ENCODE measurements around the gene QPCTL. TPM values are rescaled to one million over a fixed set of nuclear protein-coding genes. Genes with fewer than 3 reads are reported as not detected.

The QPCTL gene
- total and polyA plus RNA-seq, 10 of the 15 experiments (the other 5 are each of a cell fraction or from before 2014, with no cell fraction given): 1.1 to 22.6 (median 11.2) TPM

- no peak for TF ChIP-seq E4F1 (IDR thresholded peaks at IDR 0.05; ENCODE audit: borderline replicate concordance, partially characterized antibody)
- TF ChIP-seq EZH2 (IDR thresholded peaks at IDR 0.05; ENCODE audit: borderline replicate concordance, control insufficient read depth, low read depth, low read length): no peak
- TF ChIP-seq ZBTB11 (CRISPR knock-in tag; IDR thresholded peaks at IDR 0.05): no peak
- TF ChIP-seq BCLAF1 (IDR thresholded peaks at IDR 0.05): no peak
- TF ChIP-seq SMARCA5 (IDR thresholded peaks at IDR 0.05): peak; percentile 73
- no peak for TF ChIP-seq CBX5 (IDR thresholded peaks at IDR 0.05; ENCODE audit: low read depth)
- peak; percentile 94 for TF ChIP-seq CREB1 (IDR thresholded peaks at IDR 0.05; ENCODE audit: low read depth)
- no peak for TF ChIP-seq YBX1 (IDR thresholded peaks at IDR 0.05)
- TF ChIP-seq STAT1 (conservative IDR thresholded peaks at IDR 0.05): no peak; the same call in 1 of the 2 replicates
- TF ChIP-seq, protein P1, sequence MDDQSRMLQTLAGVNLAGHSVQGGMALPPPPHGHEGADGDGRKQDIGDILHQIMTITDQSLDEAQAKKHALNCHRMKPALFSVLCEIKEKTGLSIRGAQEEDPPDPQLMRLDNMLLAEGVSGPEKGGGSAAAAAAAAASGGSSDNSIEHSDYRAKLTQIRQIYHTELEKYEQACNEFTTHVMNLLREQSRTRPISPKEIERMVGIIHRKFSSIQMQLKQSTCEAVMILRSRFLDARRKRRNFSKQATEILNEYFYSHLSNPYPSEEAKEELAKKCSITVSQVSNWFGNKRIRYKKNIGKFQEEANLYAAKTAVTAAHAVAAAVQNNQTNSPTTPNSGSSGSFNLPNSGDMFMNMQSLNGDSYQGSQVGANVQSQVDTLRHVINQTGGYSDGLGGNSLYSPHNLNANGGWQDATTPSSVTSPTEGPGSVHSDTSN (IDR thresholded peaks at IDR 0.05; ENCODE audit: insufficient replicate concordance, low read depth, low read length): peak; percentile 49
- TF ChIP-seq MTA2 (IDR thresholded peaks at IDR 0.05; ENCODE audit: low read depth): no peak
- TF ChIP-seq ZBED1 (IDR thresholded peaks at IDR 0.05; ENCODE audit: borderline replicate concordance): no peak
- TF ChIP-seq SREBF2 (IDR thresholded peaks at IDR 0.05; ENCODE audit: low read length): no peak
- TF ChIP-seq, protein P2, sequence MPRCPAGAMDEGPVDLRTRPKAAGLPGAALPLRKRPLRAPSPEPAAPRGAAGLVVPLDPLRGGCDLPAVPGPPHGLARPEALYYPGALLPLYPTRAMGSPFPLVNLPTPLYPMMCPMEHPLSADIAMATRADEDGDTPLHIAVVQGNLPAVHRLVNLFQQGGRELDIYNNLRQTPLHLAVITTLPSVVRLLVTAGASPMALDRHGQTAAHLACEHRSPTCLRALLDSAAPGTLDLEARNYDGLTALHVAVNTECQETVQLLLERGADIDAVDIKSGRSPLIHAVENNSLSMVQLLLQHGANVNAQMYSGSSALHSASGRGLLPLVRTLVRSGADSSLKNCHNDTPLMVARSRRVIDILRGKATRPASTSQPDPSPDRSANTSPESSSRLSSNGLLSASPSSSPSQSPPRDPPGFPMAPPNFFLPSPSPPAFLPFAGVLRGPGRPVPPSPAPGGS (IDR thresholded peaks at IDR 0.05; ENCODE audit: borderline replicate concordance, insufficient read depth, low read depth, low read length, poor library complexity, severe bottlenecking): no peak
- peak; percentile 82 for TF ChIP-seq SP1 (IDR thresholded peaks at IDR 0.05; ENCODE audit: low read depth, low read length)
Observed at GRCh38 chr19:45692187-45693105, at the start of gene QPCTL (continued).
